ENCODE data around the gene UMOD.

DNA sequence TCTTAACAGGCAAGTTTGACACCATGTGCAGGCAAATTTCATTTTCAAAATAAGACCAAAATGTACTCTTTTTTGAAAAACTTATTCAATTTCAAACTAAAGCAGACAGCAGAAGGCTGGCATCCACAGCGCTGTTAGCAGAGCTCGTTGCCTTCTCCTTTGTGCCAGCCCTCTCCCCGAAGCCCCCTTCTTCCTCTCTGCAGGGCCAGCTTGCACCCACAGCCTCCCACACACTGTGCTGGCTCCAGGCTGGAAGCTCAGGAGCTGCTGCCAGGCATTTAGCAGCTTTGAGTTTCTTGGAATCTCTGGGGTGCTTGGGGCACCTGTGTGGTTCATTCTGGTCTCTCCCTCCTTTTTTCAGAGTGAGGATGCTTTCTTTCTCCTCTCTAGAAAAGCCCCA lies 62.9 kb downstream of the UMOD start:
- TF ChIP-seq, protein P1, sequence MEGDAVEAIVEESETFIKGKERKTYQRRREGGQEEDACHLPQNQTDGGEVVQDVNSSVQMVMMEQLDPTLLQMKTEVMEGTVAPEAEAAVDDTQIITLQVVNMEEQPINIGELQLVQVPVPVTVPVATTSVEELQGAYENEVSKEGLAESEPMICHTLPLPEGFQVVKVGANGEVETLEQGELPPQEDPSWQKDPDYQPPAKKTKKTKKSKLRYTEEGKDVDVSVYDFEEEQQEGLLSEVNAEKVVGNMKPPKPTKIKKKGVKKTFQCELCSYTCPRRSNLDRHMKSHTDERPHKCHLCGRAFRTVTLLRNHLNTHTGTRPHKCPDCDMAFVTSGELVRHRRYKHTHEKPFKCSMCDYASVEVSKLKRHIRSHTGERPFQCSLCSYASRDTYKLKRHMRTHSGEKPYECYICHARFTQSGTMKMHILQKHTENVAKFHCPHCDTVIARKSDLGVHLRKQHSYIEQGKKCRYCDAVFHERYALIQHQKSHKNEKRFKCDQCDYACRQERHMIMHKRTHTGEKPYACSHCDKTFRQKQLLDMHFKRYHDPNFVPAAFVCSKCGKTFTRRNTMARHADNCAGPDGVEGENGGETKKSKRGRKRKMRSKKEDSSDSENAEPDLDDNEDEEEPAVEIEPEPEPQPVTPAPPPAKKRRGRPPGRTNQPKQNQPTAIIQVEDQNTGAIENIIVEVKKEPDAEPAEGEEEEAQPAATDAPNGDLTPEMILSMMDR (IDR thresholded peaks at IDR 0.05) = no peak
- no peak for TF ChIP-seq POLR2A (IDR thresholded peaks at IDR 0.05)
